Hepatocyte (in vitro differentiated cells): ENCODE data around the gene SRP68. TPM values are rescaled to one million over a fixed set of nuclear protein-coding genes. Genes with fewer than 3 reads are reported as not detected.
A peak's percentile ranks its signal among the peaks of the same experiment; 100 is the strongest.

Source experiments
- DNase-seq: peaks from one replicate; pipeline ENCODE4 v3.0.0-alpha.2; 2016; ENCODE audit warnings: low spot score
- H2AFZ ChIP-seq: fragments of 200-600 bp; sonication (generic); 2 replicates; pipeline ENCODE4 v1.6.0; 2016; ENCODE audit warnings: antibody characterized with exemption, mild to moderate bottlenecking
- H3K27ac ChIP-seq: fragments of 200-600 bp; sonication (generic); 2 replicates; pipeline ENCODE4 v1.5.1; 2016; ENCODE audit warnings: mild to moderate bottlenecking
- H3K27me3 ChIP-seq: fragments of 200-600 bp; sonication (generic); 2 replicates; pipeline ENCODE4 v1.6.1; 2016
- H3K36me3 ChIP-seq: fragments of 200-600 bp; sonication (generic); replicated peaks from 2 replicates; pipeline ENCODE4 v1.5.1; 2016; ENCODE audit warnings: low read depth; ENCODE audit not compliant: insufficient read depth
- H3K4me1 ChIP-seq: fragments of 200-600 bp; sonication (generic); 2 replicates; pipeline ENCODE4 v1.5.1; 2016; ENCODE audit warnings: mild to moderate bottlenecking, moderate library complexity; ENCODE audit not compliant: insufficient read depth
- H3K4me2 ChIP-seq: fragments of 200-600 bp; sonication (generic); 2 replicates; pipeline ENCODE4 v1.6.0; 2016
- H3K4me3 ChIP-seq: fragments of 200-600 bp; sonication (generic); 2 replicates; pipeline ENCODE4 v1.5.1; 2016; ENCODE audit warnings: mild to moderate bottlenecking
- H3K79me2 ChIP-seq: fragments of 200-600 bp; sonication (generic); 2 replicates; pipeline ENCODE4 v1.6.0; 2017; ENCODE audit warnings: mild to moderate bottlenecking
- H3K9me2 ChIP-seq: fragments of 200-600 bp; sonication (generic); replicated peaks from 2 replicates; pipeline ENCODE4 v1.6.0; 2017; ENCODE audit warnings: mild to moderate bottlenecking; ENCODE audit not compliant: insufficient read depth
- H3K9me3 ChIP-seq: fragments of 200-600 bp; sonication (generic); 2 replicates; pipeline ENCODE4 v1.5.1; 2016; ENCODE audit warnings: low read depth, mild to moderate bottlenecking
- H4K20me1 ChIP-seq: fragments of 200-600 bp; sonication (generic); 2 replicates; pipeline ENCODE4 v1.6.0; 2016; ENCODE audit warnings: mild to moderate bottlenecking; ENCODE audit not compliant: insufficient read depth, poor library complexity, severe bottlenecking
- EZH2 ChIP-seq: fragments of 200-600 bp; sonication (generic); IDR thresholded peaks from 2 replicates; pipeline ENCODE4 v1.6.1; 2016; ENCODE audit warnings: antibody characterized with exemption, mild to moderate bottlenecking, borderline replicate concordance
- EZH2phosphoT487 ChIP-seq: fragments of 200-600 bp; sonication (generic); IDR thresholded peaks from one replicate; pipeline ENCODE4 v1.6.1; 2018; ENCODE audit warnings: antibody characterized with exemption, mild to moderate bottlenecking, low read depth, moderate library complexity; ENCODE audit not compliant: unreplicated experiment, severe bottlenecking
- WGBS: methylation state at CpG from one replicate; pipeline ENCODE4 v1.1.6; 2016; ENCODE audit warnings: low lambda C conversion rate; ENCODE audit errors: missing lambda C conversion rate; 5-methylcytosine and 5-hydroxymethylcytosine counted together
- microRNA-seq: library from miRNA; unstranded; fragments of <30 nt; microRNA quantifications from one replicate; pipeline ENCODE4, GENCODE V29; 2017
- polyA plus RNA-seq: library from polyadenylated mRNA; unstranded; fragments of >200 nt; fragmentation: Nextera tagmentation; extraction: Ambion mirVana; gene quantifications from 2 replicates; pipeline ENCODE4 v1.2.1, GENCODE V29; 2016
- small RNA-seq: library from RNA; depleted of rRNA; stranded (forward); fragments of <200 nt; gene quantifications from one replicate; pipeline ENCODE3, GENCODE V24; 2014
- total RNA-seq: library from RNA; depleted of rRNA; stranded (reverse); fragments of >200 nt; gene quantifications from 2 replicates; pipeline ENCODE4 v1.2.3, GENCODE V29; 2014
- TF ChIP-seq, protein P1 (sequence below): fragments of 200-600 bp; sonication (generic); IDR thresholded peaks from 2 replicates; pipeline ENCODE4 v1.5.1; 2016; ENCODE audit warnings: antibody characterized with exemption, mild to moderate bottlenecking; ENCODE audit not compliant: poor library complexity

SRP68 gene
- total and polyA plus RNA-seq, 2 experiments from 2014 or later, result 41.2 to 70.1 TPM

- no peak overlapping the region for H3K4me3 ChIP-seq
- H2AFZ ChIP-seq, result no peak overlapping the region
- DNase-seq, result no peak
- H4K20me1 ChIP-seq, result no peaks in the 10 kb centered on the region
- TF ChIP-seq, protein P1, sequence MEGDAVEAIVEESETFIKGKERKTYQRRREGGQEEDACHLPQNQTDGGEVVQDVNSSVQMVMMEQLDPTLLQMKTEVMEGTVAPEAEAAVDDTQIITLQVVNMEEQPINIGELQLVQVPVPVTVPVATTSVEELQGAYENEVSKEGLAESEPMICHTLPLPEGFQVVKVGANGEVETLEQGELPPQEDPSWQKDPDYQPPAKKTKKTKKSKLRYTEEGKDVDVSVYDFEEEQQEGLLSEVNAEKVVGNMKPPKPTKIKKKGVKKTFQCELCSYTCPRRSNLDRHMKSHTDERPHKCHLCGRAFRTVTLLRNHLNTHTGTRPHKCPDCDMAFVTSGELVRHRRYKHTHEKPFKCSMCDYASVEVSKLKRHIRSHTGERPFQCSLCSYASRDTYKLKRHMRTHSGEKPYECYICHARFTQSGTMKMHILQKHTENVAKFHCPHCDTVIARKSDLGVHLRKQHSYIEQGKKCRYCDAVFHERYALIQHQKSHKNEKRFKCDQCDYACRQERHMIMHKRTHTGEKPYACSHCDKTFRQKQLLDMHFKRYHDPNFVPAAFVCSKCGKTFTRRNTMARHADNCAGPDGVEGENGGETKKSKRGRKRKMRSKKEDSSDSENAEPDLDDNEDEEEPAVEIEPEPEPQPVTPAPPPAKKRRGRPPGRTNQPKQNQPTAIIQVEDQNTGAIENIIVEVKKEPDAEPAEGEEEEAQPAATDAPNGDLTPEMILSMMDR, result no peak
- TF ChIP-seq EZH2phosphoT487 (no peak), EZH2 (no peak)
- no peaks in the 10 kb centered on the region for H3K9me2 ChIP-seq
- WGBS, result 100% methylated on average over 9 of the region's 9 CpGs
- H3K9me3 ChIP-seq, result no peaks in the 10 kb centered on the region
- no peaks in the 10 kb centered on the region for H3K36me3 ChIP-seq
- H3K4me1 ChIP-seq, result peaks cover 5% of the 10 kb centered on the region
- H3K27me3 ChIP-seq, result no peaks in the 10 kb centered on the region
- no peak overlapping the region for H3K4me2 ChIP-seq
- H3K27ac ChIP-seq, result no peak overlapping the region
- no peaks in the 10 kb centered on the region for H3K79me2 ChIP-seq
Observed at GRCh38 chr17:75991396-75991795, 80.9 kb downstream of the SRP68 start.

Small RNA genes lying within 50 kb of the gene (microRNA-seq; reads per million reads assigned to microRNA genes)
- gene MIR6868, result 4.5 reads per million, percentile 5 among the genes with 10 or more reads in this experiment

Small RNA genes lying within 50 kb of the gene (small RNA-seq; reads per million reads assigned to genes)
- gene MIR6868, result 0.28 reads per million

Other genes starting within 250 kb of the SRP68 start
- gene UNC13D, start 228.1 kb downstream of the SRP68 start, total RNA-seq, result 2.2 and 4.3 TPM in 2 replicates
- 8.8 and 10.1 TPM in 2 replicates for gene UNC13D, start 228.1 kb downstream of the SRP68 start, polyA plus RNA-seq
- gene WBP2, start 217.2 kb downstream of the SRP68 start, total RNA-seq, result 22.8 and 29.0 TPM in 2 replicates
- gene WBP2, start 217.2 kb downstream of the SRP68 start, polyA plus RNA-seq, result 129 and 143 TPM in 2 replicates
- 13.0 and 15.5 TPM in 2 replicates for gene TRIM47, start 193.9 kb downstream of the SRP68 start, total RNA-seq
- gene TRIM47, start 193.9 kb downstream of the SRP68 start, polyA plus RNA-seq, result 36.9 and 42.9 TPM in 2 replicates
- gene TRIM65, start 175.6 kb downstream of the SRP68 start, total RNA-seq, result 10.9 and 12.5 TPM in 2 replicates
- gene TRIM65, start 175.6 kb downstream of the SRP68 start, polyA plus RNA-seq, result 10.7 and 16.8 TPM in 2 replicates
- gene MRPL38, start 167.6 kb downstream of the SRP68 start, total RNA-seq, result 40.4 and 50.2 TPM in 2 replicates
- 124 and 134 TPM in 2 replicates for gene MRPL38, start 167.6 kb downstream of the SRP68 start, polyA plus RNA-seq
- 3.0 and 6.1 TPM in 2 replicates for gene FBF1, start 131.5 kb downstream of the SRP68 start, total RNA-seq
- gene FBF1, start 131.5 kb downstream of the SRP68 start, polyA plus RNA-seq, result 9.7 and 11.0 TPM in 2 replicates
- 89.5 and 93.6 TPM in 2 replicates for gene ACOX1, start 93.4 kb downstream of the SRP68 start, total RNA-seq
- 35.5 and 36.0 TPM in 2 replicates for gene ACOX1, start 93.4 kb downstream of the SRP68 start, polyA plus RNA-seq
- gene TEN1, start 93.3 kb downstream of the SRP68 start, total RNA-seq, result 13.3 and 22.8 TPM in 2 replicates
- 29.4 and 29.9 TPM in 2 replicates for gene TEN1, start 93.3 kb downstream of the SRP68 start, polyA plus RNA-seq
- 0.88 and 7.8 TPM in 2 replicates for gene CDK3, start 71.7 kb downstream of the SRP68 start, total RNA-seq
- gene CDK3, start 71.7 kb downstream of the SRP68 start, polyA plus RNA-seq, result 10.6 and 16.6 TPM in 2 replicates
- 0.48 and 2.7 TPM in 2 replicates for gene EVPL, start 45.2 kb downstream of the SRP68 start, total RNA-seq
- 2.0 and 4.6 TPM in 2 replicates for gene EVPL, start 45.2 kb downstream of the SRP68 start, polyA plus RNA-seq
- gene GALR2, start 2.3 kb upstream of the SRP68 start, total RNA-seq, result 0.60 TPM in 1 of 2 replicates, not detected in the other
- gene GALR2, start 2.3 kb upstream of the SRP68 start, polyA plus RNA-seq, result 0.24 TPM in 1 of 2 replicates, not detected in the other
- 0.08 TPM in 1 of 2 replicates, not detected in the other for gene ZACN, start 6.7 kb upstream of the SRP68 start, total RNA-seq
- 21.2 and 24.0 TPM in 2 replicates for gene ZACN, start 6.7 kb upstream of the SRP68 start, polyA plus RNA-seq
- gene EXOC7, start 31.3 kb upstream of the SRP68 start, total RNA-seq, result 92.9 and 94.7 TPM in 2 replicates
- 95.6 and 111 TPM in 2 replicates for gene EXOC7, start 31.3 kb upstream of the SRP68 start, polyA plus RNA-seq
- 1.6 and 1.9 TPM in 2 replicates for gene FOXJ1, start 68.7 kb upstream of the SRP68 start, total RNA-seq
- 1.1 and 2.2 TPM in 2 replicates for gene FOXJ1, start 68.7 kb upstream of the SRP68 start, polyA plus RNA-seq
- gene RNF157, start 168.0 kb upstream of the SRP68 start, total RNA-seq, result 8.6 and 8.9 TPM in 2 replicates
- 4.8 and 5.0 TPM in 2 replicates for gene RNF157, start 168.0 kb upstream of the SRP68 start, polyA plus RNA-seq
- 10.2 and 10.8 TPM in 2 replicates for gene UBALD2, start 192.8 kb upstream of the SRP68 start, total RNA-seq
- gene UBALD2, start 192.8 kb upstream of the SRP68 start, polyA plus RNA-seq, result 13.1 and 16.4 TPM in 2 replicates
- 2.8 and 3.6 TPM in 2 replicates for gene QRICH2, start 235.8 kb upstream of the SRP68 start, total RNA-seq
- gene QRICH2, start 235.8 kb upstream of the SRP68 start, polyA plus RNA-seq, result 2.3 and 2.9 TPM in 2 replicates